Suprapubic skin (tissue), 3 donors: Measurements from ENCODE around the gene VSIR.

Source experiments
- POLR2AphosphoS5 ChIP-seq, 3 donors: sonication (generic); formaldehyde crosslinking; IDR thresholded peaks; one replicate each; pipeline ENCODE4 v1.6.1; 2017; ENCODE audit warnings: antibody characterized with exemption in 3 of 3
- TF ChIP-seq, protein P1 (sequence below), 2 donors: fragments of 200-600 bp in 1 of 2; fragments of 450-650 bp in 1 of 2; sonication (generic) in 1 of 2; IDR thresholded peaks; one replicate each; pipeline ENCODE4 v1.5.1; 2016 to 2019; ENCODE audit warnings: antibody characterized with exemption in 2 of 2, mild to moderate bottlenecking in 1 of 2, moderate library complexity in 1 of 2

DNA sequence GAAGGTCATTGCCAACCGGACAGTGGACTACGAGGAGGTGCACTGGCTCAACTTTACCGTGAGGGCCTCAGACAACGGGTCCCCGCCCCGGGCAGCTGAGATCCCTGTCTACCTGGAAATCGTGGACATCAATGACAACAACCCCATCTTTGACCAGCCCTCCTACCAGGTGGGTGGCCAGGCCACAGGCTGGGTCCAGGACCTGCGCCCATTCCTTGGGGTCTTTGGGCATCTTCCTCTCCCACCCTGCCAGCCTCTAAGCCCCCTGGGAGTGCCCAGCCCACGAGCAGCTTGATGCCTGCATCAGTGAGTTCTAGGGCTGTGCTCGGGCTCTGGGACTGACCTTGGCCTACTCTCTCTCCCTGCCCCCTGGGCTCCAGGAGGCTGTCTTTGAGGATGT, 25.8 kb upstream of the VSIR start:
- TF ChIP-seq, protein P1, sequence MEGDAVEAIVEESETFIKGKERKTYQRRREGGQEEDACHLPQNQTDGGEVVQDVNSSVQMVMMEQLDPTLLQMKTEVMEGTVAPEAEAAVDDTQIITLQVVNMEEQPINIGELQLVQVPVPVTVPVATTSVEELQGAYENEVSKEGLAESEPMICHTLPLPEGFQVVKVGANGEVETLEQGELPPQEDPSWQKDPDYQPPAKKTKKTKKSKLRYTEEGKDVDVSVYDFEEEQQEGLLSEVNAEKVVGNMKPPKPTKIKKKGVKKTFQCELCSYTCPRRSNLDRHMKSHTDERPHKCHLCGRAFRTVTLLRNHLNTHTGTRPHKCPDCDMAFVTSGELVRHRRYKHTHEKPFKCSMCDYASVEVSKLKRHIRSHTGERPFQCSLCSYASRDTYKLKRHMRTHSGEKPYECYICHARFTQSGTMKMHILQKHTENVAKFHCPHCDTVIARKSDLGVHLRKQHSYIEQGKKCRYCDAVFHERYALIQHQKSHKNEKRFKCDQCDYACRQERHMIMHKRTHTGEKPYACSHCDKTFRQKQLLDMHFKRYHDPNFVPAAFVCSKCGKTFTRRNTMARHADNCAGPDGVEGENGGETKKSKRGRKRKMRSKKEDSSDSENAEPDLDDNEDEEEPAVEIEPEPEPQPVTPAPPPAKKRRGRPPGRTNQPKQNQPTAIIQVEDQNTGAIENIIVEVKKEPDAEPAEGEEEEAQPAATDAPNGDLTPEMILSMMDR (IDR thresholded peaks at IDR 0.05): no peak
- no peak for TF ChIP-seq POLR2AphosphoS5 (IDR thresholded peaks at IDR 0.05)
